ENCODE results near the gene NT5M. TPM values are rescaled to one million over a fixed set of nuclear protein-coding genes. Genes with fewer than 3 reads are reported as not detected.
"Not testable (repeated sequence)": the region's sequence is repeated elsewhere in the genome, so short reads cannot be mapped to it uniquely, and the experiment has no call there.

NT5M gene
- total RNA-seq, 1 donor from 2014 or later: 5.8 TPM

DNA sequence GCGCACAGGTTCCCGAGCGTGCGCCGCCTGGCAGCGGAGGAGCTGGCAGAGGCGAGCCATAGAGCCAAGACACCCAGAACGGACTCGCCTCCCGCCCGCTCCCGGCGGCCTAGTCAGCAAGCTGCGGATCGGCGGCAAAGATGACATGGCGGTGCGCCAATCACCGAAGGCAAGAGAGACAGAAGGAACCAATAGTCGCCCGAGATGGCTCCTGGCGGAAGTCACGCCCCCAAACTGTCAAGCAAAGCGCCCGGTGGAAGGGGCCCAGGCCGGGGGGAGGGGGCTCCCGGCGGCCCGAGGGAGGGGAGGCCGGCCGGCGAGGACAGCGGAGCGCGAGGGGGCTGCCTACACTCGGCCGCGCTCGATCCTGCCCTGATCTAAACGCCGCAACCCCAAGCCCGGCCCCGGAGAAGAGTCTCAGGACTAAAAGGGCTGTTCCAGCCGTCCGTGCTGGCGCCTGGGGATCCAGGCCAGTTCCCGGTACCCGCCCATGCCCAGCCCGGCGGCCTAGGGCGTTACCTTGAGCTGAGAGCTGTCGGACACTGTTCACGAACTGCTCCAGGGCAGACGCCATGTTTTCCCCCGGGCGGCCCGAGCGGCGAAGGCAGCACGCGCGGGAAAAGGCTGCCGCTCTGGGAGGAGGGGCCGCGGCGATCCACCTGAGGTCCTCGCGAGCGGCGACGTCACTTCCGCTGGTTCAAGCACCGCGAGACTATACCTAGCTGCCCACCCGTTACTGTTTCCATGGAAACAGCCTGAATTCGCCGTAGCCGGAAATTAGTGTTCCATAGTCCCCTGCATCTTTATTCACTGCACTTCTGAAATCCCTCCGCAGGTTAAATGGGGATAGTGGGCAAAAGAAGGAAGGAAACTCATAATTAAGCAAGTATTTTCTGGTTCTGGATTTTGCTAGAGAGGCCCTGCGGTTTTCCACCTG, 22.3 kb upstream of the NT5M start, which contains the start of gene COPS3:
Gene COPS3 (minus strand): TSS at position 634 of the 937 bp plus-strand sequence. CDS start 60 bp downstream, at position 574.
- no peaks in the 10 kb centered on the region for H3K9me3 Mint-ChIP-seq

DNA sequence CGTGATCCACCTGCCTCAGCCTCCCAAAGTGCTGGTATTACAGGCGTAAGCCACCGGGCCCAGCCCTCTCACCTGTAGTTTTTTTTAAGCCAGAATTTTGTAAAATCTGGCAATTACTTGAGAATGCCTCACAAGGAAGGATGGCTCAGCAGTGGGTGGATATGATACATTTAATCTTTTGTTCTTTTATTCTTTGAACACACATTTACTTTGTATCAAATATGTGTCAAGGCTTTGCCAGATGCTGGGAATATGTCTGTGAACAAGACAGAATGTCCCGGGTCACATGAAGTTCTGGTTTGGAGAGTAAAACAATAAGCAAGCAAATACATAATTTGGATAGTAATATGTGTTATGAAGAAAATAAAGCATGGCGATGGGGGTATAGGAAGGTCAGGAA, 17.2 kb upstream of the NT5M start:
- peaks cover 4% of the 10 kb centered on the region for H3K27me3 Mint-ChIP-seq (ENCODE audit: insufficient read depth)
- intact Hi-C loops (cut with micrococcal nuclease): no loop called here

More for the DNA sequence above, 22.3 kb upstream of the NT5M start, which contains the start of gene COPS3:
- DNase-seq (ENCODE audit: low spot score): peak; percentile 95
- peak within 1 kb of the TSS; percentile 91 for H3K4me3 Mint-ChIP-seq
- H3K4me1 Mint-ChIP-seq (ENCODE audit: low read depth): peaks cover 36% of the 10 kb centered on the region
- no peaks in the 10 kb centered on the region for H3K27me3 Mint-ChIP-seq (ENCODE audit: insufficient read depth)
- H3K27ac Mint-ChIP-seq: peak within 1 kb of the TSS; percentile 94
- intact Hi-C loops (cut with micrococcal nuclease): loop anchor here (1.0 to 5.0 kb wide), 8 partner anchors 19 to 310 kb away; partner anchors contain the start of genes FLCN, MED9 and PEMT
- H3K36me3 Mint-ChIP-seq (ENCODE audit: low read depth): peaks cover 11% of the 10 kb centered on the region

DNA sequence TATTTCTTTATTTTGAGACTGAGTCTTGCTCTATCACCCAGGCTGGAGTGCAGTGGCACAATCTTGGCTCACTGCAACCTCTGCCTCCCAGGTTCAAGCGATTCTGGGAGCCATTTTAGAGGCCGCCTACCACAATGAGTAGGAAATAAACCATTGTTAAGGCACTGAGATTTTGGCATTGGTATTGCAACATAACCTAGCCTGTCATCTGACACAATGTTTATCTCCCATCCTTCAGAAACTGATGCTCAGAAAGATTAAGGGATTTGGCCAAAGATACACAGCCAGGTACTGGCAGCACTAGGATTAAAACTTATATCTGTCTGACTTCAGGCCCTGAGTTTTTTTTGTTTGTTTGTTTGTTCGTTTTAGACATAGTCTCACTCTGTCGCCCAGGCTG, 14.1 kb upstream of the NT5M start:
- Mint-ChIP-seq H3K27me3 (ENCODE audit: insufficient read depth) (peaks cover 9% of the 10 kb centered on the region), H3K4me3 (no peak overlapping the region), H3K4me1 (ENCODE audit: low read depth) (no peaks in the 10 kb centered on the region), H3K36me3 (ENCODE audit: low read depth) (no peaks in the 10 kb centered on the region), H3K27ac (no peak overlapping the region), H3K9me3 (no peaks in the 10 kb centered on the region)
- DNase-seq (ENCODE audit: low spot score): no peak
- intact Hi-C loops (cut with micrococcal nuclease): no loop called here

More for the DNA sequence above, 17.2 kb upstream of the NT5M start:
- Mint-ChIP-seq H3K4me1 (ENCODE audit: low read depth) (peaks cover 15% of the 10 kb centered on the region), H3K4me3 (no peak overlapping the region), H3K27ac (no peak overlapping the region), H3K9me3 (no peaks in the 10 kb centered on the region), H3K36me3 (ENCODE audit: low read depth) (no peaks in the 10 kb centered on the region)
- no peak for DNase-seq (ENCODE audit: low spot score)

DNA sequence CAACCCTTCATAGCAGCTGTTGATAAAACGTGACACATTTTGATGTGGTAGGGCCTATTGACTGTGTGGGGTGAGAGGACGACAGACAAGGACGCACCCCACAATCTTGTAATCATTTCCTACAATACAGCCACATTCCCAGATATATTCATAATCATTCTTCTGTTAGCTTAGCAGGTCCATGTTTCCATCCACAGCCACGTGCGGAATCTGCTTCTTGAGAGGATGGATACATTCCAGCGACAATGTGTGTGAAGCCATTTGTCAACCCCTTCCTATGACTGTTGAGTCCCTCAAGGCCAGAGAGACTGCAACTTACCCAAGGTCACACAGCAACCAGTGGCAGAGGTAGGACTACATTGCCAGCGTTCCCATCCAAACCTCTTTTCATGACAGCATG, 13.5 kb upstream of the NT5M start:
- Mint-ChIP-seq H3K27me3 (ENCODE audit: insufficient read depth) (peaks cover 9% of the 10 kb centered on the region), H3K4me1 (ENCODE audit: low read depth) (no peaks in the 10 kb centered on the region), H3K9me3 (no peaks in the 10 kb centered on the region), H3K27ac (no peak overlapping the region), H3K36me3 (ENCODE audit: low read depth) (no peaks in the 10 kb centered on the region), H3K4me3 (no peak overlapping the region)
- DNase-seq (ENCODE audit: low spot score): no peak
- intact Hi-C loops (cut with micrococcal nuclease): no loop called here

DNA sequence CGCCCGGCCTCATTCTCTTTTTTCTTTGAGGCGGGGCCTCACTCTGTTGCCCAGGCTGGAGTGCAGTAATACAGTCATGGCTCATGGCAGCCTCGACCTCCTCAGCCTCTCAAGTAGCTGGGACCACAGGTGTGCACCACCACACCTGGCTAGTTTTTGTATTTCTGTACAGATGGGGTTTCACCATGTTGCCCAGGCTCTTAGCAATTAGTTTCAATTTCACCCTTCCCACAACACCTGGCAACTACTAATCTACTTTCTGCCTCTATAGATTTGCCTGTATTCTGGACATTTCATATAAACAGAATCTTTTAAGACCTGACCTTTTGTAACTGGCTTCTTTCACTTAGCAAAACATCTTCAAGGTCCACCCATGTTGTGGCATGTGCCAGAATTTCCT, 8.0 kb upstream of the NT5M start:
- no peak overlapping the region for H3K27ac Mint-ChIP-seq
- H3K4me1 Mint-ChIP-seq (ENCODE audit: low read depth): peaks cover 4% of the 10 kb centered on the region
- H3K4me3 Mint-ChIP-seq: no peak overlapping the region
- peaks cover 10% of the 10 kb centered on the region for H3K27me3 Mint-ChIP-seq (ENCODE audit: insufficient read depth)
- no peak for DNase-seq (ENCODE audit: low spot score)
- H3K9me3 Mint-ChIP-seq: no peaks in the 10 kb centered on the region
- intact Hi-C loops (cut with micrococcal nuclease): no loop called here
- no peaks in the 10 kb centered on the region for H3K36me3 Mint-ChIP-seq (ENCODE audit: low read depth)

DNA sequence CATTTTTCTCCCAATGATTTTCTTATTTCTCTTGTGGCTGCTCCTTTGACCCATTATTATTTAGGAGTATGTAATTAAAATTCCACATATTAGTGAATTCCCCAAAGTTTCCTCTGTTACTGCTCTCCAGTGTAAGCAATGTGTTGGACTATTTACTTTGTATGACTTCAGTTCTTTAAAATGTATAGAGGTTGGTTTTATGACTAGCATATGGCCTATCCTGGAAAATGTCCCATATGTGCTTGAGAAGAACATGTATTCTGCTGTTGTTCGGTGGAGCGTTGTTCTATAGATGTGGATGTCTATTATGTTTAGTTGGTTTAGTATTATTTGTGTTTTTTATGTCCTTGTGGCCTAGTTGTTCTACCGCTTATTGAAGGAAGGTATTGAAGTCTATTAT, 6.0 kb upstream of the NT5M start:
- H3K36me3 Mint-ChIP-seq (ENCODE audit: low read depth): no peaks in the 10 kb centered on the region
- peaks cover 6% of the 10 kb centered on the region for H3K27me3 Mint-ChIP-seq (ENCODE audit: insufficient read depth)
- H3K27ac Mint-ChIP-seq: no peak overlapping the region
- no peaks in the 10 kb centered on the region for H3K9me3 Mint-ChIP-seq
- H3K4me3 Mint-ChIP-seq: no peak overlapping the region
- peaks cover 15% of the 10 kb centered on the region for H3K4me1 Mint-ChIP-seq (ENCODE audit: low read depth)
- intact Hi-C loops (cut with micrococcal nuclease): no loop called here
- DNase-seq (ENCODE audit: low spot score): no peak

DNA sequence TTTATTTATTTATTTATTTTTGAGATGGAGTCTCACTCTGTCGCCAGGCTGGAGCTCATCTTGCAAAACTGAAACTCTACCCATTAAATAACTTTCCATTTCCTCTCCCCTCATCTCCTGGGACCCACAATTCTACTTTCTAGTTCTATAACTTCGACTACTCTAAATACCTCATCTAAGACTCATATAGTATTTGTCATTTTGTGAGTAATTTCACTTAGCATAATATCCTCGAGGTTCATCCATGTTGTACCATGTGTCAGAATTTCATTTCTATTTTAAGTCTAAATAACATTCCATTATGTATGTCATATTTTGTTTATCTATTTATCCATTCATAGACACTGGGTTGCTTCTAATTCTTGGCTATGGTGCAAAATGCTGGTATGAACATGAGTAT, 5.1 kb upstream of the NT5M start:
- no peak overlapping the region for H3K4me3 Mint-ChIP-seq
- H3K4me1 Mint-ChIP-seq (ENCODE audit: low read depth): peaks cover 17% of the 10 kb centered on the region
- H3K36me3 Mint-ChIP-seq (ENCODE audit: low read depth): no peaks in the 10 kb centered on the region
- no peak for DNase-seq (ENCODE audit: low spot score)
- peaks cover 6% of the 10 kb centered on the region for H3K27me3 Mint-ChIP-seq (ENCODE audit: insufficient read depth)
- no peaks in the 10 kb centered on the region for H3K9me3 Mint-ChIP-seq
- H3K27ac Mint-ChIP-seq: no peak overlapping the region
- intact Hi-C loops (cut with micrococcal nuclease): no loop called here

DNA sequence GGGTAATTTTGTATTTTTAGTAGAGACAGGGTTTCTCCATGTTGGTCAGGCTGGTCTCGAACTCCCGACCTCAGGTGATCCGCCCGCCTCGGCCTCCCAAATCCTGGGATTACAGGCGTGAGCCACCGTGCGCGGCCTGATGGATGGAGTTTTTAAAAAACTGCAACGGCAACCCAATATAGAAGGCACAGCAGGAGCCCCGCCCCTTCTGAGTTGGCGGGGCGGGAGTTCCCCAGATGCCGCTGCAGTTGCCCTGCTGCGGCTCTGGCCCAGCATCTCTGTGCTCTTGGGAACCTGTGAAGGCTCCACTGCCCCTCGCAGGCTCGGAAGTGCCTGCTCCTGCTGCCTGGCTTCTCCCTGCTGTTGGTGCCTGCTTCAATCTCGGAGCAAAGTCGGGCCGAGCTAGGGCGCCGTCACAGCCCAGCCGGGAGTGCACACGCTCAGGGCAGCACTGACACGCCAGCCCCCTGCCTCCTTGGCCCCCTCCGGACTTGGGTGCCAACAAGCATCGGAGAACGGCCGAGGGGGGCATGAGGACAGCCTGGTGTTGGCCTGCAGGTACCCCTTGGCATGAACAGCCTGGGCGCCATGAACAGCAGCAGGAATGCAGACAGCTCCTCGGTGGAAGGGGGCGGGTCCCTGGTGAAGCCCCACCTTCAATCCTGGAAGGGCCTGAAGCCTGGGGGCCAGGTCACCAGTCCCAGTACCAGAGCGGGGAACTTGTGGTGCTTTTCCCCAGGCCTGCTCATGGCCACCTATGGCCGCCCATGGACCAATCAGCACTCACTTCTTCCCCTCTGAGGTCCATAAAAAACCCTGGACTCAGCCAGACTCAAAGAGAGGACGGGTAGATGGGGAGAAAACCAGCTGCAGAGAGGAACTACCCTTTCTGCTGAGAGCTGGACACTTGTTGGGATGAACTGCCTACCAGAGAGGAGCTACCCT, 2.3 kb upstream of the NT5M start:
- intact Hi-C loops (cut with micrococcal nuclease): loop anchor here (1.0 kb wide), 1 partner anchor 20 kb away; the partner anchor contains the start of gene COPS3
- H3K9me3 Mint-ChIP-seq: no peaks in the 10 kb centered on the region
- DNase-seq (ENCODE audit: low spot score): peak; percentile 40
- no peaks in the 10 kb centered on the region for H3K27me3 Mint-ChIP-seq (ENCODE audit: insufficient read depth)
- peaks cover 2% of the 10 kb centered on the region for H3K36me3 Mint-ChIP-seq (ENCODE audit: low read depth)
- H3K4me1 Mint-ChIP-seq (ENCODE audit: low read depth): peaks cover 36% of the 10 kb centered on the region
- H3K4me3 Mint-ChIP-seq: peak overlapping the region; percentile 69
- H3K27ac Mint-ChIP-seq: peak overlapping the region; percentile 18

DNA sequence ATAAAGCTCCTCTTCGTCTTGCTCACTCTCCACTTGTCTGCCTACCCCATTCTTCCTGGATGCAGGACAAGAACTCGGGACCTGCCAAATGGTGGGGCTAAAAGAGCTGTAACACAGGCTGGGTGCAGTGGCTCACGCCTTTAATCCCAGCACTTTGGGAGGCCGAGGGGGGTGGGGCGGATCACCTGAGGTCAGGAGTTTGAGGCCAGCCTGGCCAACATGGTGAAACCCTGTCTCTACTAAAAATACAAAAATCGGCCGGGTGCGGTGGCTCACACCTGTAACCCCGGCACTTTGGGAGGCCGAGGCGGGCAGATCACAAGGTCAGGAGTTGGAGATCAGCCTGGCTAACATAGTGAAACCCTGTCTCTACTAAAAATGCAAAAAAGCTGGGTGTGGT, 1.5 kb upstream of the NT5M start:
- H3K36me3 Mint-ChIP-seq (ENCODE audit: low read depth); H3K27ac Mint-ChIP-seq; DNase-seq (ENCODE audit: low spot score); H3K27me3 Mint-ChIP-seq (ENCODE audit: insufficient read depth); intact Hi-C loops (cut with micrococcal nuclease); H3K9me3 Mint-ChIP-seq; H3K4me3 Mint-ChIP-seq: not testable (repeated sequence)
- H3K4me1 Mint-ChIP-seq (ENCODE audit: low read depth): peaks cover 36% of the 10 kb centered on the region

DNA sequence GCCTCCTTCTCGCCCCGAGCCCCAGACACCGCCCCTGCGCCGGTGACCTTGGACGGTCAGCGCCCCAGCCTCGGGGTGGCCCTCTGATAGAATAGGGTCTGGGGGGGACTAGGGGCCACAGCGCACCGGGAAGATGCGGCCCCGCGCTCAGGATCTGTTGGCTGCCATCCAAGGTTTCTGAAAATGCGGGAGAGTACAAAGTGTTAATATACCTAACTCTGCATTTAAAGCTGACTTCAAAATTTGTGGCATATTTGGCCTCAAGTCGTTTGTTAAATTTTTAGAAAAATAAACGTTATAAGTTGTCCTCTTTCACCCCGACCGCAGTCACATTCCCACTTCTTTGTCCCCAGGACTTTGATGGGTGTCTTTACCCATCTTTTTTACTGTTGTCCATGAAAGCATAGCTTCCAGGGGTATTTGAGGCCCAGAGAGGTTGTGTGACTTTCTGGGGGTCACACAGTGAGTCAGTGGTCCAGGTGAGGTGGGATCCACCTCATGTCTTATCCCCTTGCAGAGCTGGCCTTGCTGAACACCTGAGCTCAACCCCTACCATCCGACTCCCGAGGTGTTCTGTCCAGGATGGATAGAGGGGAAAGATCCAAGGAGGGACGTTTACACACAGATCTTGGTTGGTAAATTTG, 796 bp downstream of the NT5M start:
- Mint-ChIP-seq H3K27ac (peak overlapping the region; percentile 97), H3K27me3 (ENCODE audit: insufficient read depth) (no peaks in the 10 kb centered on the region), H3K4me3 (peak overlapping the region; percentile 86), H3K36me3 (ENCODE audit: low read depth) (peaks cover 4% of the 10 kb centered on the region), H3K9me3 (no peaks in the 10 kb centered on the region), H3K4me1 (ENCODE audit: low read depth) (peaks cover 36% of the 10 kb centered on the region)
- no peak for DNase-seq (ENCODE audit: low spot score)
- intact Hi-C loops (cut with micrococcal nuclease): loop anchor here (1.0 to 2.0 kb wide), 6 partner anchors 23 to 448 kb away; partner anchors contain the start of genes COPS3, MPRIP and PEMT

DNA sequence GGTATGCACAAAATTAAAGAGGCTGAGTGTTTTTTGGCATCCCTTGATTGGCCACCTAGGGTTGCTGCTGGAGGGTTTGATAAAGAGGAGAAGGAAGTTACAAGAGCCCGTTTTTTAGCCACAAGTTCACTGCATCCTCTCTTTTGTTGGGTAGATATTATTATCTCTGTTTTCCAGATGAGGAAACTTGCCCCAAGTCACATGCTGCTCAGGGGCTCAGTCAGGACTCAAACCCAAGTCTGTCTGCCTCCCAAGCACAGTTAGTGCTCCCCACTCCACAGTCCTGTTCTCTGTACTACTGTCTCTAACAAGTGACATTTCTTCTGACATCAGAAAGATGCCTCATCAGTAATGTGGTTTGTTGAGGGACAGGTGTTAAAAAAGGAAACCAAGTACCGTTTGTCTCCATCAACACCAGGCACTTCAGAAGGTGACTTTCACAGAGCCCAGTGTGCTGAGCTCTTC, 1.4 kb downstream of the NT5M start:
- Mint-ChIP-seq H3K4me3 (peak overlapping the region; percentile 86), H3K9me3 (no peaks in the 10 kb centered on the region), H3K4me1 (ENCODE audit: low read depth) (peaks cover 36% of the 10 kb centered on the region), H3K36me3 (ENCODE audit: low read depth) (peaks cover 4% of the 10 kb centered on the region), H3K27ac (peak overlapping the region; percentile 97), H3K27me3 (ENCODE audit: insufficient read depth) (no peaks in the 10 kb centered on the region)
- peak; percentile 24 for DNase-seq (ENCODE audit: low spot score)
- intact Hi-C loops (cut with micrococcal nuclease): loop anchor here (1.0 to 2.0 kb wide), 5 partner anchors 24 to 286 kb away; partner anchors contain the start of genes COPS3, MPRIP and PEMT

DNA sequence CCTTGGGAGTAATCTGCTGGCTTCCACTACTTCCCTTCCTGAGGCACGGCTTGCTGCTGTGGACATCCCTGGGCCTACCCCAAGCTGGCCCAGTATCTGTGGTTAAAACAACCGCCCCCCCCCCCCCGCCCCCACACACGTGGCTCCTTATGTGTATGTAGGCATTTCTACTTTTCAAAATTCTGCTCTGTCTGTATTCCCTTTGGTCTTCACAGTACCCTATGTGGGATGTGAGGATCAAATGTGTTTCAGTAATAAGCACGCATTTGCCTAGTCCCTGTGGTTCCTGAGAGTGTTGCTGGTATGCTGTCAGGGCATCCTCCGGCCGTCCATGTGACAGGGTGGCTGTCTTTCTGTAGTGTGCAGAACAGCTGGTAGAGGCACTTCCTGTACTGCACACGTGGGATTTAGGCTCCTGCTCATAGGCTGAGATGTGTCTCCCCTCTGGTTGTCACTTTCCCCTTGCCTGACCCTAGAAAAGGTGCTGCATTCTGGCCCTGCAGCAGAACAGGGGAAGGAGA, 2.2 kb downstream of the NT5M start:
- intact Hi-C loops (cut with micrococcal nuclease): loop anchor here (1.0 to 5.0 kb wide), 8 partner anchors 8 to 537 kb away; partner anchors contain the start of genes COPS3, FLCN, MPRIP and PEMT
- Mint-ChIP-seq H3K36me3 (ENCODE audit: low read depth) (peaks cover 4% of the 10 kb centered on the region), H3K9me3 (no peaks in the 10 kb centered on the region), H3K4me1 (ENCODE audit: low read depth) (peaks cover 31% of the 10 kb centered on the region), H3K4me3 (peak overlapping the region; percentile 86), H3K27ac (peak overlapping the region; percentile 97), H3K27me3 (ENCODE audit: insufficient read depth) (no peaks in the 10 kb centered on the region)
- peak; percentile 53 for DNase-seq (ENCODE audit: low spot score)
